ENCODE measurements around the gene MYO1C.
"Not testable (repeated sequence)": the region's sequence is repeated elsewhere in the genome, so short reads cannot be mapped to it uniquely, and the experiment has no call there.

MYO1C gene

DNA sequence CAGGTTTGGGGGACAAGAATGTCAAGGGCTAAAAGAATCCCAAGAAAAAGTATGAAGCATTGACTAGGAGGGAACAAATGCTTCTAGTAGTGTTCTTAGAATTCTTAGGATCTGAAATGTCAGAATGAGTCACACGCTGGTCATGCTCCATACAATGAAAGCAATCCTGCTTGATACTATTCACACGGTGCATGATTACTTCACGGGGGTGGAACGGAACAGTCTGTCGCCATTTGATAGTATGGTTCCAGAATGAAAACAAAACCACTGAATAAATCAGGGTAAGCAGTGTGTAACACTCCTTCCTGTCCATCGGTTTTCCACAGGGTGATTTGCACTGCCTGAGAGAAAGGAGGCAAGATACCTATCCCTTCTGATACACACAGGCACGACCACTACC, 69.6 kb downstream of the MYO1C start:
- DNase-seq (ENCODE audit: low read depth in 2 of 2), result no peak

DNA sequence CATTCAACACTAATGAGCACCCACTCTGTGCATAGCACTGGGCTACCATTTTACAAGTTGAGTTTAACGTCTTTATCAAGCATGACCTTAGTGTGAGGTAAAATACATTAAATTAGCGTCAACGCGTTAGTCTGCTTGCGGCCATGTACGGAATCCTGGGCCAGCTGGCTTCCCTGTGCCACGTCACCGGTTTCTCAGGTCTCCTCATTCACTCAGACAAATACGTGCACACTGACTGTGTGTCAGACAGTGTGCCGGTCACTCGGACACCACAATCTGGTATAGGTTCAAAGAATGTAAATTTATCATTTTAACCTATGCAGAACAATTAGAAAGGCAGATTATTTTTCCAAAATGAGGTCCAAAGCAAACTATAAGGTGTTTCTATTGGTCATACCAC, 71.0 kb downstream of the MYO1C start:
- DNase-seq (ENCODE audit: low read depth in 2 of 2), result no peak

DNA sequence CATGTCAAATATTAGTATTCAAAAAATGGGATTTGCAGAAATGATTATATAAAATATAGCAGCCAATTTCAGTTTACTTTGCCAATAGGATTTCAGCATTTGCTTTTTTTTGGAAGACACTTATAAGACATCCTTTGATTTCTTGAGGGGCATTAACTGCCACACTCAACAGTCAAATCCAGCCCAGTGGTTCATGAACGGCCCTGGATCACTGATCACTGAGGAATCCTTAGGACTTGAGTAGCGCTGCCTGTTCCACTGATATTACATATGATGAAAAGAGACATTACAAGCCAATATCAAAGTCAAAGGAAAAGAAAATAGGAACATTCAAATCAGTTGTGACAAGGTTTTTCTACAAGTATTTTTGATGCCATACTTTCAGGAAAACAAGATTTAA, 71.5 kb downstream of the MYO1C start:
- DNase-seq (ENCODE audit: low read depth in 2 of 2), result no peak

DNA sequence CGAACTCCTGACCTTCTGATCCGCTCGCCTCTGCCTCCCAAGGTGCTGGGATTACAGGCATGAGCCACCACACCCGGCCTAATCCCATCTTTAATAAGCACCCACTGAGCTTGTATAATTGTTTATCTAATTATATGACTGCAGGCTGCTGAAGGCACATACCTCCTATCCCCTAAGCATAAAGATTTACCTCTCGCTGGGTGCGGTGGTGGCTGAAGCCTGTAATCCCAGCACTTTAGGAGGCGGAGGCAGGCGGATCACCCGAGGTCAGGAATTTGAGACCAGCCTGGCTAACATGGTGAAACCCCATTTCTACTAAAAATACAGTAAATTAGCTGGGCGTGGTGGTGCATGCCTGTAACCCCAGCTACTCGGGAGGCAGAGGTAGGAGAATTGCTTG, 72.3 kb downstream of the MYO1C start:
- DNase-seq (ENCODE audit: low read depth in 2 of 2), result no peak

DNA sequence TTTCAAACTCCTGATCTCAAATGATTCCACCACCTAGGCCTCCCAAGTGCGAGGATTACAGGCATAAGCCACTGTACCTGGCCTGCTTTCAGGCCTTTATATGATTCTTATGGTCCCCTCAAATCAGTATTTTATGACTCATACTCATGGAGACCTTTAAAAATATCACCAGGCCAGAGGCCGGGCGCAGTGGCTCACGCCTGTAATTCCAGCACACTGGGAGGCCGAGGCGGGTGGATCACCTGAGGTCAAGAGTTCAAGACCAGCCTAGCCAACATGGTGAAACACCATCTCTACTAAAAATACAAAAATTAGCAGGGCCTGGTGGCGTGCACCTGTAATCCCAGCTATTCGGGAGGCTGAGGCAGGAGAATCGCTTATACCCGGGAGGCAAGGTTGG, 74.0 kb downstream of the MYO1C start:
- not testable (repeated sequence) for DNase-seq (ENCODE audit: low read depth in 2 of 2)

DNA sequence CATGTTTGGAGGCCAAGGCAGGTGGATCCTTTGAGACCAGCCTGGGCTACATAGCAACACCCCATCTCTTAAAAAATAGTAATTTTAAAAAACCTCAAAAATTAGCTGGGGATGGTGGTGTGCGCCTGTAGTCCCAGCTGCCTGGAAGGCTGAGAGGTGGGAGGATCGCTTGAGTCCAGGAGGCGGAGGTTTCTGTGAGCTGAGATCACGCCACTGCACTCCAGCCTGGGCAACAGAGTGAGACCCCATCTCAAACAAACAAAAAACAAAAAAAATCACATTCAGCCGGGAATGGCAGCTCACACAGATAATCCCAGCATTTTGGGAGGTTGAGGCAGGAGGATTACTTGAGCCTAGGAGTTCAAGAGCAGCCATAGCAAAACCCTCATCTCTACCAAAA, 76.1 kb downstream of the MYO1C start:
- no peak for DNase-seq (ENCODE audit: low read depth in 2 of 2)

DNA sequence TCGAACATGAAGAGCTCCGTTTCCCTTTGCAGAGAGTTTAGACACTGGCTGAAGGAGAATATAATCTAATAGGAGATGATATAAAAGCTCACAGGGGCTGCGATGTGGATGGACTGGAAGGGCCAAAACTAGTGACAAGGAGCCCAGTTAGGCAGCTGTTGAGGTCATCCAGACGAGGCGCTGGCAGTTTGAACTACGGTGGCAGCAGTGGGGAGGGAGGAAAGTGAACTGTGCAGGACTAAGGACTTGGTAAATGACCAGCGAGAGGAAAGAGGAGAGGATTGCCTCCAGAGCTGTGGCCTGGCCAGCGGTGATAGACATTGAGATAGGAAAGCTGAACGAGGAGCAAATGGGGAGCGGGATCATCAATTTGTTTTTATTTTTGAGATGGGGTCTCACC, 77.9 kb downstream of the MYO1C start:
- DNase-seq (ENCODE audit: low read depth in 2 of 2), result no peak

Data from stimulated activated CD4-positive, alpha-beta T cell treated with anti-CD3 and anti-CD28 coated beads, Interleukin-4, amount 100 ng/mL, for 48 hours (primary cell).